Measurements from ENCODE around the gene H2AZ1. TPM values are rescaled to one million over a fixed set of nuclear protein-coding genes. Genes with fewer than 3 reads are reported as not detected.

H2AZ1 gene
- polyA plus RNA-seq = 100 to 1,000 TPM; 375 to 574 (median 414) TPM

DNA sequence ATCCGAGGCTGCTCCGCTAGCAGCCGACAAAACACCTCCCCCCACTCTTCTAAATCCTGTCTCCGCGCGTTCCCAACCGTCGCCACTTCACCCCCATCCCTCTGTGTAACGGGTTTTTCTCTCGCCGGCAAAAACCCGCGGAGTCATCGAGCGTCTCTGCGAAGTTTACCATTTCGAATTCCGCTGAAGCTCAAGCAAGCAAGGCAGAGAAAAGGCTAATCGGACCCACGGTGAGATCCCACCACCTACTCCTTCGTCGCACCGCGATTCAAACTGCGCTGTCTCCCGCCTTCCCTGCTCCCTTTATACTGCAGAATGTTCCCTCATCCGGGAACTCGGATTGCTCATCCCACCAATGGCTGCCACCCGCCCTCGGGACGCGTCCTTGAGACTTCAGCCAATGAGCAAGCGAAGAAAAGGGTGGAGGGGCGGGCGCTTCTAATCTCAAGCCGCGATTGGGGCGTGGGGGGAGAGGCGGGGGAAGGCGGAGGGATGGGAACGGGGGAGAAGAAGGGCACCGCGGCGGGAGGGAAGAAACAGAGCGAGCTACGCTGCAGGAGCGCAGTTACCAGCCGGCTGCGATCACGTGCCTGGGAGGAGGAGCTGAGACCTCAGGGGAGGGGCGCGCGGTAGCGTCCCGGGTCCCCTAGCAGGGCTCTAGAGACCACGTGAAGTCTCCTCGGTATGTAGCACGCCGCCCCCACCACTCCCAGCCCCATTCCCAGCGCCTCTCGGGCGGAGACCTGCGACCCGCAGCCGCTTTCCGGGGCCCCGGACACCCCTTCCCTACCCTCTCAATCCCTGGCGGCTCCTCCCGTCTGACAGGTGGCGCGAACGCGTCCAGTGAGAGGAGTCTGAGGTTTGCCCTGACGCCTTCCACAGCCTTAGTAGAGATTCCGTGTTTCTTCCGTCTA lies at the start of gene H2AZ1:
TSS of gene H2AZ1 (minus strand) at position 277 of the 914 bp plus-strand sequence. CDS start at position 172, 105 bp downstream.
- H3K9me3 Mint-ChIP-seq = no peaks in the 10 kb centered on the region
- DNase-seq = peak; percentile 93 to 95 (median 94)
- H3K4me1 Mint-ChIP-seq = peaks cover 8 to 23% of the 10 kb centered on the region in 2 donors
- no peaks in the 10 kb centered on the region for H3K36me3 Mint-ChIP-seq
- no peak within 1 kb of the TSS for H3K27ac Mint-ChIP-seq
- peaks cover 4 to 12% (median 6%) of the 10 kb centered on the region in 3 donors for H3K27me3 Mint-ChIP-seq (ENCODE audit: low read depth in 3 of 3)
- H3K4me3 Mint-ChIP-seq = no peak within 1 kb of the TSS

DNA sequence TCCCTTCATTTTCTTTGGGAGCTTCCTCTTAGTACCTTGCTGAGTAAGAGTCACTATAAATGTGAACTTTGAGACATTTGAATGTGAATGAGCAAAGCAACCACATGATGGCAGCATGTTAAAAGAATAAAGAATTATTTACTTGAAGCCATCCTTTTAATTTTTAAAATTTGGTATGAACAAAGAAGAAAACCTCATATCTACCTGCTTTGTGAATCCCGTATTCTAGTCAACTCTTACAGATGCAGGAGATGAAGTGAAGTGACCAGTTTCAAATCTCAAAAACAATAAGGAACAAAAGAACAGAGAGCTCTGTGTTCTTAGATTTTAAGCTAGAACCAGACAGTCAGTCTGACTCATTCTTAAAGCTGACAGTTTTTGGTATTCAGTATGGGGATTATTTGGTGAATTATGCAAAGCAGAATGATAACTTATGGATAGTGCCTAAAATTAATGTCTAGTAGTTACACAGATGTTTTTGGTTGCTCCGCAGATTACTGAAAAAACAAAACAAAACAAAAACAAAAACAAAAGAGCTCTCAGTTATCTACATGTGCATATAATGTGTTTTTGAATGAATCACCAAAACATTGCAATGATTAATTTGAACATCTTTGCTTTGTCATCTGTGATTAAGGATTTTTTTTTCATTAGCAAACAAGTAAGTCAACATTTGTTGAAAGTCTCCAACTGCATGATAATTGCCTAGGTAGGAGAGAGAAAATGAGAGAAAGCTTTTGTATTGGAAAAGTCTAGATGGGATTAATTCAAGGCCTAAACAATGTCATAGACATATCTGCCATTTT lies 48.2 kb upstream of the H2AZ1 start:
- H3K36me3 Mint-ChIP-seq = no peaks in the 10 kb centered on the region
- H3K9me3 Mint-ChIP-seq = no peaks in the 10 kb centered on the region
- no peak overlapping the region for H3K4me3 Mint-ChIP-seq
- H3K4me1 Mint-ChIP-seq = no peaks in the 10 kb centered on the region
- no peak for DNase-seq
- peaks cover 0 to 4% (median 3%) of the 10 kb centered on the region in 3 donors for H3K27me3 Mint-ChIP-seq (ENCODE audit: low read depth in 3 of 3)
- no peak overlapping the region for H3K27ac Mint-ChIP-seq

DNA sequence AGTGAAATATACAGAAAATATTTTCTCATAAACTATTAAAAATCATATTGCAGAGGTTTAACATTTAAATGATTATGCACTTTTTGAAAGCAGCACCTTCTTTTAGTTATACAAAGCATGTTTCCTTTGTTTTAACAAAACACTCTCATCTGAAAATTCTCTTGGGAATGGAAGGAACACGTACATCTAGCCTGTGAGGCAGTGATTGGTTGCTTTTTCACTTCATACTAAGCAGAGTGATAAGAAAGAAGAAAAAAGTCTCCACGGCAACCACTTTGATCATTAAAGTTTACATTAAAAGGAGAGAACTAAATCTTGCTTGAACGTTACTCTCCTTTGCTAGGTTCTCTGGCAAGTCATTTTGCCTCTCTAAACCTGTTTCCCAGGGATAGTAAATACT lies 41.7 kb upstream of the H2AZ1 start:
- Mint-ChIP-seq H3K4me3 (no peak overlapping the region), H3K36me3 (no peaks in the 10 kb centered on the region), H3K4me1 (no peaks in the 10 kb centered on the region), H3K9me3 (no peaks in the 10 kb centered on the region), H3K27me3 (ENCODE audit: low read depth in 3 of 3) (peaks cover 4% of the 10 kb centered on the region in 3 donors), H3K27ac (no peak overlapping the region)
- DNase-seq = no peak

DNA sequence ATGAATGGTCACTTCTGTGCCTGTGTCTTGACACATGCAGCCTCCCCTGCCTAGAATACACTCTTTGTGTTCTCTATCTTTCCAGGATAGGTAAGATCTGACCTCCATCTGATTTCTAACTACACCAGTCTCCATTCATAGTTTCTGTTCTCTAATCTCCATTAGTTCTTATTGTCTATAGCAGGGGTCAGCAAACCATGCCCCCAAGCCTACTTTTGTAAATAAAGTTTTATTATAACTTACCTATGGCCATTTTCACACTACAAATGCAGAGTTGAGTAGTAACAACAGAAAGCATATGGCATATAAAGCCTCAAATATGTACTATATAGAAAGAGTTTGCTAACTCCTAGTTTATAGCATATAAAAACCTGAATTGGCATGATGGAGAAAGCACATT lies 37.6 kb upstream of the H2AZ1 start:
- H3K9me3 Mint-ChIP-seq = no peaks in the 10 kb centered on the region
- no peak overlapping the region for H3K4me3 Mint-ChIP-seq
- no peaks in the 10 kb centered on the region for H3K36me3 Mint-ChIP-seq
- DNase-seq = no peak
- no peak overlapping the region for H3K27ac Mint-ChIP-seq
- peaks cover 1 to 4% (median 3%) of the 10 kb centered on the region in 3 donors for H3K27me3 Mint-ChIP-seq (ENCODE audit: low read depth in 3 of 3)
- H3K4me1 Mint-ChIP-seq = no peaks in the 10 kb centered on the region

DNA sequence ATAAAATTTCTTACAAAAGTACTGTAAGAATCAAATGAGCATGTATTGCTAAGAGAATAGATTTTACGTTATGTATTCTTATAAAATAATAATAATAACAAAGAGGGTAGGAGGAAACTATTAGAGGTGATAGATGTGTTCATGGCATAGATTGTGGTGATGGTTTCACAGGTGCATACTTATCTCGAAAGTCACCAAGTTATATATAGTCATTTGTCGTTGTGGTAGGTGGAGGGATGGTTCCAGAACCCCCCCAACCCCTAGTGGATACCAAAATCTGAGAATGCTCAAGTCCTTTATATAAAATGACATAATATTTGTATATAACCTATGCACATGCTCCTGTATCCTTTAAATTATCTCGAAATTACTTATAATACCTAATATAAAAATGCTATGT lies 36.7 kb upstream of the H2AZ1 start:
- no peaks in the 10 kb centered on the region for H3K36me3 Mint-ChIP-seq
- H3K9me3 Mint-ChIP-seq = no peaks in the 10 kb centered on the region
- H3K27me3 Mint-ChIP-seq (ENCODE audit: low read depth in 3 of 3) = peaks cover 1 to 5% (median 3%) of the 10 kb centered on the region in 3 donors
- no peak overlapping the region for H3K27ac Mint-ChIP-seq
- no peak overlapping the region for H3K4me3 Mint-ChIP-seq
- no peak for DNase-seq
- no peaks in the 10 kb centered on the region for H3K4me1 Mint-ChIP-seq

DNA sequence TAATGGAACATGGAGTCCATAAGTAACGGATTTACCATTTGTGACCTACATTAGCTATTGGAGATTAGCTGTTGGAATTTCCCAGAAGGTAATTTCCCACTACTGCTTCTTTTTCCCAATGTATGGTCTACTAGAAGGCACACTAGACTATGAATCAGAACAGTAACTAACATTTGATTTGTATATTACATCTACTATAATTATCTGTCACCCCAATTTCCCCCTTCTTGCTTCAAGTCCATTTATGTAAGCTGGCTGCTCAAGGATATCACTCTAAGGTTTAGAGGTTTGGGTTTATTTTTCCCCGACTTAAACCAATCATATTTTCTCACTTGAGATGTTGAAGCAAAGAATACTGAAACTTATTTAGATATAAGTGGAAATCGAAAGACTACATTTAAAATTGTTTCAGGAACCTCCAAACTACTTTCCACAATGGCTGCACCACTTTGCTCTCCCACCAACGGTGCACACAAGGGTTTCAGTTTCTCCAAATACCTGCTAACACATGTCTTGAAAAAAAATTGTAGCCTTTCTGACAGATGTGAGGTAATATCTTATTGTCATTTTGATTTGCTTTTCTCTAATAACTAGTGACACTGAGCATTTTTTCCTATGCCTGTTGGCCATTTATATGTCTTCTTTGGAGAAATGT lies 33.3 kb upstream of the H2AZ1 start:
- Mint-ChIP-seq H3K36me3 (no peaks in the 10 kb centered on the region), H3K4me1 (no peaks in the 10 kb centered on the region), H3K4me3 (no peak overlapping the region), H3K27me3 (ENCODE audit: low read depth in 3 of 3) (peaks cover 0 to 8% (median 2%) of the 10 kb centered on the region in 3 donors), H3K9me3 (no peaks in the 10 kb centered on the region), H3K27ac (no peak overlapping the region)
- DNase-seq = no peak

DNA sequence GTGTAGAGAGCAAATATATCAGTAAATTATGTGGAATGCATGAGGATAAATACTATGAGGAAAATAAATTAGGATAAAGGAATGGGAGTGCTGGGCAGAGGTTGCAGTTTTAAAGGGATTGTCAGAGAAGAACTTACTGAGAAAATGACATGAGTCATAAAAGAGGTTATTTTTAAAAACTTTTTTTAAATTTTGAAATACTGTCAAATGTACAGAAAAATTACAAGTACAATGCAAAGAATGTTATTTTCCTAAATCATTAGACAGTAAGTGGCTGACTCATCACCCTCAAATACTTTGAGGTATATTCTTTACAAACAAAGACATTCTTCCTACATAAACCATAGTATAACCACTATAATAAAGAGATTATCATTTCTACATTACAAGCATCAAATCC lies 29.8 kb upstream of the H2AZ1 start:
- Mint-ChIP-seq H3K27ac (no peak overlapping the region), H3K9me3 (no peaks in the 10 kb centered on the region), H3K27me3 (ENCODE audit: low read depth in 3 of 3) (peaks cover 0 to 12% (median 2%) of the 10 kb centered on the region in 3 donors), H3K4me1 (no peaks in the 10 kb centered on the region), H3K4me3 (no peak overlapping the region), H3K36me3 (peaks cover 0 to 1% (median 0%) of the 10 kb centered on the region in 3 donors)
- DNase-seq = no peak

DNA sequence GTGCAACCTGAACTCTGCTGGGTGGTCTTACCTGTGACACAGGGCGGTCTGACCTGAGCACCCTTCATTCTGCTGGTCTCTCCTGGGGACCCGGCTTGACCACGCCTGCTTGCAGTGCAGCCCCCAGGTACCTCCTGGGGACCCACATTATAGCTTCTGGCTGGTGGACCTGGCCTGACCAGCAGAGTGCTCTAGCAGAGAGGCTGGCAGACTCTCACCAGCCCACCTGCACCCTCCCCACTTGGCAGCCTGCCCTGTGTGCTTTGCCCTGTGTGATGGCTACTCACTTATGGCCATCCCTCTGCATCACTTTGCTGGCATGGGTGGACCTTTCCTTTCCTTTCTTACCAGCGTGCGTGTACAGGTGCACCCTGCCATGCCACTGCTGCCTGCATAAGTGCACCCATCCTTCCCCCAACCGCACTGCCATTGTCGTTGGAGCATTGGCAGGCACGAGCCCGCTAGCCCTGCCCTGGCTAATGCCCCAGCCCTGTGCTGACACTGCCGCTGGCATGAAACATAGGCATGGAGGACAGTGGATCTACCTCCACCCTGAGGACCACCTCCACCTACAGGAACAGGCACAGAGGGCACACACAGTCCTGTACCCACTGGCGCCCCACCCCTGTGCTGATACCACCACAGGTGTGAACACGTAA lies 21.5 kb upstream of the H2AZ1 start:
- no peak for DNase-seq
- H3K4me3 Mint-ChIP-seq = no peak overlapping the region
- H3K27me3 Mint-ChIP-seq (ENCODE audit: low read depth in 3 of 3) = peaks cover 2 to 23% (median 4%) of the 10 kb centered on the region in 3 donors
- H3K4me1 Mint-ChIP-seq = no peaks in the 10 kb centered on the region
- no peak overlapping the region for H3K27ac Mint-ChIP-seq
- H3K36me3 Mint-ChIP-seq = peaks cover 0 to 10% (median 4%) of the 10 kb centered on the region in 3 donors
- peaks cover 0 to 5% (median 0%) of the 10 kb centered on the region in 6 donors for H3K9me3 Mint-ChIP-seq

DNA sequence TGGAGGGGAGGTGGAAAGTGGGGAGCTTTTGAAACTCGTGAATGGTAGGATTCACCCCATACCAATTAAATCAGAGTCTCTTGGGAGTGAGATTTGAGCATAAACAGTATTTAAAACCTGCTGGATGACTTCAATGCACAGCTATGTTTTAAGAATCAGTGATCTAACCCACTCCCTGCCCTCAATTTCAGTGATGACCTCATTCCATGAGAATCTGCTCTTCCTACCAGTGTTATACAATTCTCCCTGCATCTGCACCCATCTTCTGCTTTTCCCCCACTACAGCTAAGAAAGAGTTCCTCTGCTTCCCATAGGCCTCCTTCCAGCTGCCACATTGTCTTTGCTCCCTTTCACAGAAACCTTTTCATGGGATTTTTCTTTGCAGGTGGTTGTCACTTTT lies 18.3 kb upstream of the H2AZ1 start:
- no peak for DNase-seq
- no peak overlapping the region for H3K27ac Mint-ChIP-seq
- peaks cover 0 to 2% (median 0%) of the 10 kb centered on the region in 6 donors for H3K9me3 Mint-ChIP-seq
- H3K36me3 Mint-ChIP-seq = peaks cover 0 to 10% (median 0%) of the 10 kb centered on the region in 3 donors
- H3K4me3 Mint-ChIP-seq = no peak overlapping the region
- peaks cover 2 to 10% (median 2%) of the 10 kb centered on the region in 3 donors for H3K27me3 Mint-ChIP-seq (ENCODE audit: low read depth in 3 of 3)
- peaks cover 8 to 25% of the 10 kb centered on the region in 2 donors for H3K4me1 Mint-ChIP-seq

DNA sequence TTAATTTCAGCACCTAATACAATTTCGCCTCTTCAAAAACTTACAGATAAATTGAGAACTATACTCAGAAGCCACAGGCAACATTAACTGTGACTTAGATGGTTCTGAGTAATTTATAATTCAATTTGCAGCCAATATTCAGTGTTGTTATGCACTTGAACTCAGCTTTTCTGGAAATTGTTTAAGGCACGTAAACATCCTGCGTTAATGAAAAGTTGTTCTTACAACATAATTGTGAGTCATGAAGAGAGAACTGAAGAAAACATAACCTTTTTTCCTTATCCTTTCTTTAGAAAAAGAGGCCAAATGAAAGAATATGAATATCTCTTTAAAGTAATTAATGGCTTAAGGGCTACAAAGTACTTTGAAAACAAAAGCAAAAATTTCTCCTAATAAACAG lies 16.6 kb upstream of the H2AZ1 start:
- DNase-seq = no peak
- H3K27ac Mint-ChIP-seq = no peak overlapping the region
- peaks cover 0 to 3% (median 0%) of the 10 kb centered on the region in 3 donors for H3K36me3 Mint-ChIP-seq
- peaks cover 0 to 2% (median 1%) of the 10 kb centered on the region in 3 donors for H3K27me3 Mint-ChIP-seq (ENCODE audit: low read depth in 3 of 3)
- peaks cover 8 to 25% of the 10 kb centered on the region in 2 donors for H3K4me1 Mint-ChIP-seq
- H3K9me3 Mint-ChIP-seq = peaks cover 0 to 2% (median 0%) of the 10 kb centered on the region in 6 donors
- peak overlapping the region in 1 of 5 donors; percentile 1 for H3K4me3 Mint-ChIP-seq

DNA sequence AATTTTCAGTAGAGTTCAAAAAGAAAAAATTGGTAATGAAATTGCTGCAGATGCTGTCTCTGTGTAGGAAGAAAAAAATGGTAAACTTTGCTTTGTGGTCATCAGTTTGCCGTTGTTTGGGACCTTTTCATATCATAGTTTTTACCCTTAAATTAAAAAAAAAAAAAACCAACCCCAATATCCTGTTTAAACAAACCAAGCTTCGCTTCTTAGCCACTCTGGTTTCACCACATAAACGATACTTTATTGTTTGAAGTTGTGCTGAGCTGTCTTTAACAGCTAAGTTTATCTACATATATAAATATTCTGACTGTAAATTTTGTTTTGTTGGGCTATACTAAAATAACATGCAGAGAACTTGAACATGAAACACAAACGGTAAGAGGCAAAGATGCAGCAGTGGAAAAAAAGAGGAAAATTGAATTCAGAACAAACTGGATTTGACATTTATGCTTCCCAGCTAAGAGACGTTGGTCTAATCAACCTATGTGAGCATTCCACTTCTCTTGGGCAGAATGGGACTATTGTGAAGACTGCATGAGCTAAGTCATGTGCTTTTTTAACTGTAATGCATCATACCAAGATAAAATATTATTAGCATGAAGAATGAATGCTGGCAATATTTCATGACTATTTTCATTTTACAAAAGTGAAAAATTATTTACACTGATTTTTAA lies 15.7 kb upstream of the H2AZ1 start:
- peaks cover 0 to 3% (median 0%) of the 10 kb centered on the region in 3 donors for H3K36me3 Mint-ChIP-seq
- H3K27me3 Mint-ChIP-seq (ENCODE audit: low read depth in 3 of 3) = peaks cover 0 to 2% (median 0%) of the 10 kb centered on the region in 3 donors
- DNase-seq = peak in 1 of 3 donors; percentile 19
- H3K27ac Mint-ChIP-seq = peak overlapping the region in 2 of 6 donors; percentile 14 to 37
- peaks cover 0 to 2% (median 0%) of the 10 kb centered on the region in 6 donors for H3K9me3 Mint-ChIP-seq
- H3K4me1 Mint-ChIP-seq = peaks cover 8 to 25% of the 10 kb centered on the region in 2 donors
- H3K4me3 Mint-ChIP-seq = peak overlapping the region in 4 of 5 donors; percentile 12 to 61 (median 16)

DNA sequence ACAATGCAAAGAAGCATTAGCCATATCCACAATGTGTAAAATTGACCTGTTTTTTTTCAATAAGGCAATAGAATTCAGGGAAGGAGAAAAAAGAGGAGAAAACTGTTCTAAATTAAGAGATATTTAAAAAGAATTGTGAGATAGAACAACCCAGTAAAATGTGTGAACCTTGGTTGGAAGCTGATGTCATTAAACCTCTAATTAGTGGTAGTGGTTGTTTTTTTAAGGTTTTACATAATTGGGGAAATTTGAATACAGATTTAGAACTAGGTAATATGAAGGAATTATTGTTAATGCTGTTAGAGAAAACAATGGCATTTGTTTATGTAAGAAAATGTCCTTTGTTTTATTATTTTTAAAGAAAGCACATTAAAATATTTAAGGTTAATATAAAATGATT lies 15.1 kb upstream of the H2AZ1 start:
- peaks cover 0 to 2% (median 0%) of the 10 kb centered on the region in 3 donors for H3K27me3 Mint-ChIP-seq (ENCODE audit: low read depth in 3 of 3)

More for the DNA sequence above, 15.1 kb upstream of the H2AZ1 start:
- Mint-ChIP-seq H3K4me3 (peak overlapping the region in 4 of 5 donors; percentile 1 to 48 (median 24)), H3K4me1 (peaks cover 8 to 25% of the 10 kb centered on the region in 2 donors), H3K9me3 (peaks cover 0 to 2% (median 0%) of the 10 kb centered on the region in 6 donors), H3K36me3 (peaks cover 0 to 3% (median 0%) of the 10 kb centered on the region in 3 donors), H3K27ac (no peak overlapping the region)
- DNase-seq = no peak

Measured in immature natural killer cell (primary cell).